Mesendoderm (in vitro differentiated cells): ENCODE data around the gene MTMR11.
A peak's percentile ranks its signal among the peaks of the same experiment; 100 is the strongest.
"Not testable (repeated sequence)": the region's sequence is repeated elsewhere in the genome, so short reads cannot be mapped to it uniquely, and the experiment has no call there.

Source experiments
- DNase-seq: peaks from one replicate; pipeline ENCODE4 v3.0.0; 2013
- H2AK5ac ChIP-seq: 2 replicates; pipeline ENCODE4 v1.6.1; 2013; ENCODE audit warnings: low read length, inconsistent platforms
- H2BK120ac ChIP-seq: 2 replicates; pipeline ENCODE4 v1.6.1; 2013; ENCODE audit warnings: low read depth, mild to moderate bottlenecking, low read length, moderate library complexity, mixed read lengths
- H2BK15ac ChIP-seq: replicated peaks from 2 replicates; pipeline ENCODE4 v1.6.1; 2013; ENCODE audit warnings: low read depth, mild to moderate bottlenecking, moderate library complexity
- H2BK5ac ChIP-seq: 2 replicates; pipeline ENCODE4 v1.6.1; 2013; ENCODE audit warnings: low read length, inconsistent platforms
- H3K18ac ChIP-seq: 2 replicates; pipeline ENCODE4 v1.6.1; 2013; ENCODE audit warnings: mild to moderate bottlenecking, low read length, mixed read lengths
- H3K23ac ChIP-seq: one replicate; pipeline ENCODE4 v1.6.1; 2013; ENCODE audit warnings: low read length
- H3K27ac ChIP-seq: 2 replicates; pipeline ENCODE4 v1.5.1; 2013; ENCODE audit warnings: low read depth, mild to moderate bottlenecking, inconsistent platforms, low read length, moderate library complexity
- H3K27me3 ChIP-seq: 2 replicates; pipeline ENCODE4 v1.6.1; 2013; ENCODE audit warnings: low read length, control low read depth, mild to moderate bottlenecking, inconsistent platforms; ENCODE audit not compliant: insufficient read depth, poor library complexity
- H3K36me3 ChIP-seq: 2 replicates; pipeline ENCODE4 v1.6.1; 2013; ENCODE audit warnings: low read length, inconsistent platforms; ENCODE audit not compliant: control insufficient read depth, insufficient read depth
- H3K4ac ChIP-seq: one replicate; pipeline ENCODE4 v1.6.1; 2013; ENCODE audit warnings: low read depth, mild to moderate bottlenecking, low read length, moderate library complexity
- H3K4me1 ChIP-seq: 2 replicates; pipeline ENCODE4 v1.6.1; 2013; ENCODE audit warnings: low read depth, low read length, inconsistent platforms; ENCODE audit not compliant: control insufficient read depth
- H3K4me2 ChIP-seq: 2 replicates; pipeline ENCODE4 v1.6.1; 2013; ENCODE audit warnings: low read length
- H3K4me3 ChIP-seq: 2 replicates; pipeline ENCODE4 v1.5.1; 2013; ENCODE audit warnings: mild to moderate bottlenecking, low read length
- H3K56ac ChIP-seq: one replicate; pipeline ENCODE4 v1.6.1; 2013; ENCODE audit warnings: low read length
- H3K79me1 ChIP-seq: 2 replicates; pipeline ENCODE4 v1.6.1; 2013; ENCODE audit warnings: low read length, inconsistent platforms
- H3K79me2 ChIP-seq: 2 replicates; pipeline ENCODE4 v1.6.1; 2013; ENCODE audit warnings: mild to moderate bottlenecking, low read length; ENCODE audit not compliant: control insufficient read depth, insufficient read depth
- H3K9ac ChIP-seq: 2 replicates; pipeline ENCODE4 v1.6.1; 2013; ENCODE audit warnings: low read length, inconsistent platforms
- H4K5ac ChIP-seq: one replicate; pipeline ENCODE4 v1.6.1; 2013; ENCODE audit warnings: low read length
- H4K8ac ChIP-seq: one replicate; pipeline ENCODE4 v1.6.1; 2013; ENCODE audit warnings: low read depth, mild to moderate bottlenecking, control low read depth, low read length, moderate library complexity
- WGBS: extraction: QIAGEN DNeasy Blood & Tissue Kit; methylation state at CpG from one replicate; pipeline ENCODE4 v1.1.7; 2013; ENCODE audit warnings: low lambda C conversion rate, missing lambda C conversion rate; ENCODE audit not compliant: insufficient coverage; ENCODE audit errors: extremely low coverage; 5-methylcytosine and 5-hydroxymethylcytosine counted together

The MTMR11 gene

DNA sequence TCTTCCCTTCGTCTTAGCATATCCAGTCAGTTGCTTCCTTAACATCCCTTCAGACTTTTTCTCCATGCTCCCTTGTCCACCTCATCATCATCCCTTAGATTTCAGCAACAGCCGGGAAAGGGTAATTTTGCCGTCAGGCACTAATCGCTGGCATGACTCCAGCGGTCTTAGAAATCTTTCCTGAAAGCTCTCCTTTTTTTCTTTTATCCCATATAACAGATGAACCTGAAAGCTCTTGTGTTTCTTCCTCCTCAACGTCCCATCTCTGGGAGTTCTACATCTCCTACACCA lies 47.7 kb downstream of the MTMR11 start:
- H2BK120ac ChIP-seq: peak overlapping the region; percentile 0
- no peak overlapping the region for H2AK5ac ChIP-seq
- H3K18ac ChIP-seq: no peak overlapping the region
- H3K23ac ChIP-seq: no peak overlapping the region
- H3K27me3 ChIP-seq: no peaks in the 10 kb centered on the region
- H3K4ac ChIP-seq: no peak overlapping the region
- H3K56ac ChIP-seq: peak overlapping the region; percentile 68
- no peak overlapping the region for H4K8ac ChIP-seq
- peak overlapping the region; percentile 73 for H3K9ac ChIP-seq
- no peak overlapping the region for H2BK15ac ChIP-seq
- DNase-seq: no peak
- no peaks in the 10 kb centered on the region for H3K36me3 ChIP-seq
- no peaks in the 10 kb centered on the region for H3K79me2 ChIP-seq
- no CpG with 5 or more reads among the region's 6 CpGs for WGBS
- no peak overlapping the region for H3K4me3 ChIP-seq
- peak overlapping the region; percentile 8 for H3K4me2 ChIP-seq
- H4K5ac ChIP-seq: no peak overlapping the region
- H3K79me1 ChIP-seq: no peaks in the 10 kb centered on the region
- H2BK5ac ChIP-seq: peak overlapping the region; percentile 57
- peak overlapping the region; percentile 96 for H3K27ac ChIP-seq
- no peaks in the 10 kb centered on the region for H3K4me1 ChIP-seq

DNA sequence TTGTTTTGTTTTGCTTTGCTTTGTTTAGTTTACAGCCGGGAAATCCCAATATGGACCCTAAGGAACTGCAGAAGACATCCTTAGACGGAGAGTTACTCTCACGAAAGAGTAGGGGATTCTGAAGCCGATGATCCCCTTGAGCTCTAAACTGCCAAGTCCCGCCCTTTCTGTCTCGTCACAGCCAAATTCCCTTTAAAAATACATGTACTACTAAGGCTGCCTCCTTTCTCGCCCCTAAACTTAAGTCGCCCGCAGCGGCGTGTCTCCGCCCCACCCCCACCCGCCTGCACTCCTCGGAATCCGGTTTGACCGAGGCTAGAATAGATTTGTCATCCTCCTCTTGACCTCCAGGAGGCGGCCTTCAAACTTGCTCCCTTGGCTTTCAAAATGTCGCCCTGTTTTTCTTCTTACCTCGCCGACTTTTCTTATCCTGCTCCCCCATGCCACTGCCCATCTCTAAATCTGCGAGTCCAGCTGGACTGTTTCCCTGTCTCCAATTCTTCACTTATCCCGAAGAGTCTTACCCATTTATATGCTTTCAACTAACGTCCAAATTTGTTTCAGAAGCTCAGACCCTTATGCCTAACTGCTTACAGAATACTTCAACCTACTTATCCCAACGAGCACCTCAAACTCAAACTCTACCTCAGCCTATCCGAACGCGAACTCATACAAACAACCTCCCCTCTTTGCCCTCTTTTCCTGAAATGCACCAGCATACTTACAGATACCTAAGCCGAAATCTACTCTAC lies 48.3 kb downstream of the MTMR11 start:
- WGBS: no CpG with 5 or more reads among the region's 28 CpGs
- Histone ChIP-seq H3K27ac (peak overlapping the region; percentile 96), H3K4me3 (peak overlapping the region; percentile 18), H3K4me1 (no peaks in the 10 kb centered on the region), H2BK5ac (peak overlapping the region; percentile 57), H2BK120ac (peak overlapping the region; percentile 86), H3K4me2 (peak overlapping the region; percentile 13), H3K79me1 (no peaks in the 10 kb centered on the region), H3K9ac (peak overlapping the region; percentile 73), H3K18ac (peak overlapping the region; percentile 85), H3K36me3 (no peaks in the 10 kb centered on the region), H2AK5ac (no peak overlapping the region), H3K27me3 (no peaks in the 10 kb centered on the region), H3K56ac (peak overlapping the region; percentile 80), H2BK15ac (no peak overlapping the region), H3K23ac (no peak overlapping the region), H3K79me2 (no peaks in the 10 kb centered on the region), H4K8ac (no peak overlapping the region), H4K5ac (no peak overlapping the region), H3K4ac (peak overlapping the region; percentile 83)
- peak; percentile 97 for DNase-seq

DNA sequence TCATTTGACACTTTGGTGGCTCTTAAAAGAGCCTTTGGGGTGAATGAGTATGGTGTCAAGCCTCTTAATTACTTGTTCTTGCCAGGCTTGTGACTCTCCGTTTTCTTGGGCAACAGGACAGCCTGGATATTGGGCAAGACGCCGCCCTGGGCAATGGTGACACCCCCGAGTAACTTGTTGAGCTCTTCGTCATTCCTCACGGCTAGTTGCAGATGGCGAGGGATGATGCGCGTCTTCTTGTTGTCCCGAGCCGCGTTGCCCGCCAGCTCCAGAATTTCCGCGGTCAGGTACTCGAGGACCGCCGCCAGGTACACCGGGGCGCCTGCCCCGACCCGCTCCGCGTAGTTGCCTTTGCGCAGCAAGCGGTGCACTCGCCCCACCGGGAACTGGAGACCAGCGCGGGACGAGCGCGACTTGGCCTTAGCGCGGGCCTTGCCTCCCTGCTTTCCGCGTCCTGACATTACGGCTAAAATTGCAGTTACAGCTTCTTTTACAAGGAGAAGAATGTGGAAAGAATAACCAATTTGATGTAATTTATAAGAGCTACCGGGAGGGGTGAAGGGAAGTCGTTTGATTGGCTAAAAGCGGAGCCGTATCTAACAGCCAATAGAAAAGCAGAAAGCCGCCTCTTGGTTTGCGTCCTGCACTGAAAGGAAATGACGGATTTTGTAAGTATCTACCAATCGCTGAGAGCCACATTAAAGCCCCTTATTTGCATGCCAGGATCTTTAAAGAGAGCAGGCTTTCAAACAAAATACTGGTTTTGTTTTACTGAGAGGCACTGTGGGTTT lies 49.0 kb downstream of the MTMR11 start:
- H3K4me3 ChIP-seq: peak overlapping the region; percentile 63
- H2AK5ac ChIP-seq: no peak overlapping the region
- H3K36me3 ChIP-seq: no peaks in the 10 kb centered on the region
- no peaks in the 10 kb centered on the region for H3K79me2 ChIP-seq
- DNase-seq: peak; percentile 99
- peak overlapping the region; percentile 89 for H3K9ac ChIP-seq
- H3K4me2 ChIP-seq: peak overlapping the region; percentile 37
- H3K27ac ChIP-seq: peak overlapping the region; percentile 99
- peak overlapping the region; percentile 85 for H3K18ac ChIP-seq
- no peak overlapping the region for H2BK15ac ChIP-seq
- H3K56ac ChIP-seq: peak overlapping the region; percentile 96
- H2BK5ac ChIP-seq: peak overlapping the region; percentile 88
- no peak overlapping the region for H4K5ac ChIP-seq
- H3K4me1 ChIP-seq: no peaks in the 10 kb centered on the region
- no peak overlapping the region for H3K23ac ChIP-seq
- H4K8ac ChIP-seq: peak overlapping the region; percentile 66
- no peaks in the 10 kb centered on the region for H3K27me3 ChIP-seq
- no peaks in the 10 kb centered on the region for H3K79me1 ChIP-seq
- peak overlapping the region; percentile 83 for H3K4ac ChIP-seq
- no peak overlapping the region for H2BK120ac ChIP-seq
- WGBS: no CpG with 5 or more reads among the region's 46 CpGs

DNA sequence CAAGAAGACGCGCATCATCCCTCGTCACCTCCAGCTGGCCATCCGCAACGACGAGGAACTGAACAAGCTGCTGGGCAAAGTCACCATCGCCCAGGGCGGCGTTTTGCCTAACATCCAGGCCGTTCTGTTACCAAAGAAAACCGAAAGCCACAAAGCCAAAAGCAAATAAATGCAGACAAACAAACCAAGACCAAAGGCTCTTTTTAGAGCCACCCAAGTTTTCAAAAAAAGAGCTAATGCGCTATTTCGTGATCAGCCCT lies 49.6 kb downstream of the MTMR11 start:
- H3K4me1 ChIP-seq, H4K8ac ChIP-seq, H2BK120ac ChIP-seq, H3K23ac ChIP-seq, H3K79me1 ChIP-seq, H2BK15ac ChIP-seq, H4K5ac ChIP-seq, H2AK5ac ChIP-seq, H3K27me3 ChIP-seq, H3K79me2 ChIP-seq, H3K36me3 ChIP-seq, DNase-seq, H2BK5ac ChIP-seq: not testable (repeated sequence)
- no CpG with 5 or more reads among the region's 13 CpGs for WGBS
- Histone ChIP-seq H3K4me3 (peak overlapping the region; percentile 63), H3K27ac (peak overlapping the region; percentile 99), H3K9ac (peak overlapping the region; percentile 89), H3K18ac (peak overlapping the region; percentile 71), H3K4me2 (peak overlapping the region; percentile 37), H3K4ac (peak overlapping the region; percentile 18), H3K56ac (peak overlapping the region; percentile 96)

DNA sequence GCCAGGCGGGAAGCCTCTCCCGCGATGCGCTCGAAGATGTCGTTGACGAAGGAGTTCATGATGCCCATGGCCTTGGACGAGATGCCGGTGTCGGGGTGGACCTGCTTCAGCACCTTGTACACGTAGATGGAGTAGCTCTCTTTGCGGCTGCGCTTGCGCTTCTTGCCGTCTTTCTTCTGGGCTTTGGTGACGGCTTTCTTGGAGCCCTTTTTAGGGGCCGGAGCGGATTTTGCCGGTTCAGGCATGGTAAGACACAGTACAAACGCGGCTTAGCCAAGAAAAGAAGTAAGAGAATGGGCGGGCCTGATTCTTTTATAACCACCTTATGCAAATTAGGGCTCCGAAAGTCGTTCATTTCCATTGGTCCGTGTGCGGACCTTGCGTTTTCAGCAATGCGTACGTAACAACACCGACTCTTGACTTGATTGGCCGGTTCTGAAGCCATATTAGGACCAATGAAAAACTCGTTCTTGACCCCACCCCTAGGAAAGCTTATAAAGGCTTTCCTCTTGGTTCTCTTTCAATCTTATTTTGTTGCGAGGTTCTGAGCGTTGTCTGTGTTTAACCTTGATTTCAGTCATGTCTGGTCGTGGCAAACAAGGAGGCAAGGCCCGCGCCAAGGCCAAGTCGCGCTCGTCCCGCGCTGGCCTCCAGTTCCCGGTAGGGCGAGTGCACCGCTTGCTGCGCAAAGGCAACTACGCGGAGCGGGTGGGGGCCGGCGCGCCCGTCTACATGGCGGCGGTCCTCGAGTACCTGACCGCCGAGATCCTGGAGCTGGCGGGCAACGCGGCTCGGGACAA lies 50.1 kb downstream of the MTMR11 start:
- Histone ChIP-seq H3K18ac (peak overlapping the region; percentile 83), H3K4ac (no peak overlapping the region), H2AK5ac (no peak overlapping the region), H3K9ac (peak overlapping the region; percentile 89), H4K5ac (no peak overlapping the region), H3K36me3 (no peaks in the 10 kb centered on the region), H3K27ac (peak overlapping the region; percentile 99), H3K4me2 (no peak overlapping the region), H3K4me3 (peak overlapping the region; percentile 37), H3K27me3 (no peaks in the 10 kb centered on the region), H4K8ac (no peak overlapping the region), H3K4me1 (no peaks in the 10 kb centered on the region), H2BK15ac (no peak overlapping the region), H2BK5ac (no peak overlapping the region), H3K79me2 (no peaks in the 10 kb centered on the region), H3K79me1 (no peaks in the 10 kb centered on the region), H3K56ac (peak overlapping the region; percentile 96), H2BK120ac (no peak overlapping the region), H3K23ac (no peak overlapping the region)
- WGBS: no CpG with 5 or more reads among the region's 62 CpGs
- DNase-seq: peak; percentile 100
